Neural crest cell (in vitro differentiated cells): ENCODE measurements around the gene VWA8. TPM values are rescaled to one million over a fixed set of nuclear protein-coding genes. Genes with fewer than 3 reads are reported as not detected.

Experiments used
- DNase-seq: peaks from one replicate; pipeline ENCODE4 v3.0.0; 2021; ENCODE audit warnings: low read depth, mixed read lengths, low spot score
- H3K27ac Mint-ChIP-seq: one replicate; pipeline ENCODE4 v1.8.0; 2021; ENCODE audit warnings: mild to moderate bottlenecking, mixed read lengths; ENCODE audit not compliant: unreplicated experiment
- H3K27me3 Mint-ChIP-seq: 2 replicates; pipeline ENCODE4 v1.8.0; 2021; ENCODE audit warnings: low read depth, mild to moderate bottlenecking, mixed read lengths
- H3K36me3 Mint-ChIP-seq: 2 replicates; pipeline ENCODE4 v1.8.0; 2021; ENCODE audit warnings: low read depth, mild to moderate bottlenecking, mixed read lengths
- H3K4me1 Mint-ChIP-seq: 2 replicates; pipeline ENCODE4 v1.8.0; 2021; ENCODE audit warnings: mixed read lengths
- H3K4me3 Mint-ChIP-seq: one replicate; pipeline ENCODE4 v1.8.0; 2021; ENCODE audit warnings: mild to moderate bottlenecking, mixed read lengths
- H3K9me3 Mint-ChIP-seq: 2 replicates; pipeline ENCODE4 v1.8.0; 2021; ENCODE audit warnings: mixed read lengths
- CTCF ChIP-seq: fragments of 200-600 bp; sonication (generic); conservative IDR thresholded peaks from 2 replicates; pipeline ENCODE4 v1.5.0; 2021; ENCODE audit warnings: antibody characterized with exemption, mild to moderate bottlenecking
- total RNA-seq: library from RNA; stranded (reverse); gene quantifications from 2 replicates; pipeline ENCODE4 v1.2.1, GENCODE V29; 2021

Gene VWA8
- total RNA-seq, 1 donor from 2014 or later, result 19.5 TPM

GRCh38 chr13:42000846-42001245 is 39.9 kb upstream of the VWA8 start:
- H3K27me3 Mint-ChIP-seq, result peaks cover 8% of the 10 kb centered on the region
- TF ChIP-seq CTCF, result no peak
- H3K27ac Mint-ChIP-seq, result no peak overlapping the region
- H3K9me3 Mint-ChIP-seq, result no peaks in the 10 kb centered on the region
- no peaks in the 10 kb centered on the region for H3K36me3 Mint-ChIP-seq
- DNase-seq, result no peak
- no peaks in the 10 kb centered on the region for H3K4me1 Mint-ChIP-seq
- H3K4me3 Mint-ChIP-seq, result no peak overlapping the region

- no peaks in the 10 kb centered on the region for H3K4me1 Mint-ChIP-seq
- H3K9me3 Mint-ChIP-seq, result no peaks in the 10 kb centered on the region
- H3K27me3 Mint-ChIP-seq, result peaks cover 8% of the 10 kb centered on the region
- DNase-seq, result no peak
- H3K27ac Mint-ChIP-seq, result peak overlapping the region; percentile 65
- TF ChIP-seq CTCF, result no peak
- H3K36me3 Mint-ChIP-seq, result no peaks in the 10 kb centered on the region
- no peak overlapping the region for H3K4me3 Mint-ChIP-seq
These were observed 36.5 kb upstream of the VWA8 start for GRCh38 chr13:41997396-41997795.

GRCh38 chr13:41995946-41996345 is 35.0 kb upstream of the VWA8 start:
- H3K27ac Mint-ChIP-seq, result no peak overlapping the region
- H3K27me3 Mint-ChIP-seq, result peaks cover 6% of the 10 kb centered on the region
- no peak for DNase-seq
- no peaks in the 10 kb centered on the region for H3K36me3 Mint-ChIP-seq
- H3K4me1 Mint-ChIP-seq, result no peaks in the 10 kb centered on the region
- no peak overlapping the region for H3K4me3 Mint-ChIP-seq
- no peaks in the 10 kb centered on the region for H3K9me3 Mint-ChIP-seq
- no peak for TF ChIP-seq CTCF

- DNase-seq, result no peak
- no peak overlapping the region for H3K4me3 Mint-ChIP-seq
- no peak for TF ChIP-seq CTCF
- no peaks in the 10 kb centered on the region for H3K4me1 Mint-ChIP-seq
- H3K27ac Mint-ChIP-seq, result no peak overlapping the region
- no peaks in the 10 kb centered on the region for H3K36me3 Mint-ChIP-seq
- H3K27me3 Mint-ChIP-seq, result peaks cover 5% of the 10 kb centered on the region
- H3K9me3 Mint-ChIP-seq, result no peaks in the 10 kb centered on the region
These were observed 34.4 kb upstream of the VWA8 start for GRCh38 chr13:41995336-41995735.

- Mint-ChIP-seq H3K36me3 (no peaks in the 10 kb centered on the region), H3K4me1 (no peaks in the 10 kb centered on the region), H3K4me3 (no peak overlapping the region), H3K27ac (no peak overlapping the region), H3K9me3 (no peaks in the 10 kb centered on the region), H3K27me3 (peaks cover 2% of the 10 kb centered on the region)
- DNase-seq, result no peak
- TF ChIP-seq CTCF, result no peak
These were observed 33.8 kb upstream of the VWA8 start for GRCh38 chr13:41994696-41995095.

- TF ChIP-seq CTCF, result no peak
- Mint-ChIP-seq H3K36me3 (no peaks in the 10 kb centered on the region), H3K9me3 (no peaks in the 10 kb centered on the region), H3K4me3 (no peak overlapping the region), H3K4me1 (no peaks in the 10 kb centered on the region), H3K27me3 (no peaks in the 10 kb centered on the region), H3K27ac (no peak overlapping the region)
- no peak for DNase-seq
These were observed 31.0 kb upstream of the VWA8 start for GRCh38 chr13:41991936-41992335.
